SK-N-SH treated with all-trans-retinoic acid at 6 μM for 48 hours (cell line): ENCODE measurements around the gene GRB7.
"Not testable (repeated sequence)": the region's sequence is repeated elsewhere in the genome, so short reads cannot be mapped to it uniquely, and the experiment has no call there.

Experiments used
- ATAC-seq: fragments of 200-7000 bp; cut with Tn5 transposase; 3 replicates; pipeline ENCODE4 v1.9.1; 2020; ENCODE audit warnings: mild to moderate bottlenecking, moderate library complexity
- ARNTL ChIP-seq: fragments of 450-650 bp; formaldehyde crosslinking; IDR thresholded peaks from 2 replicates; pipeline ENCODE4 v1.5.0; 2020; ENCODE audit warnings: low read depth, mild to moderate bottlenecking, moderate library complexity, borderline replicate concordance
- BACH2 ChIP-seq: fragments of 250-450 bp; sonication (Bioruptor Pico); IDR thresholded peaks from 2 replicates; pipeline ENCODE4 v1.9.0; 2021; ENCODE audit warnings: mild to moderate bottlenecking, borderline replicate concordance
- CSDC2 ChIP-seq: fragments of 250-450 bp; sonication (Bioruptor Pico); IDR thresholded peaks from 2 replicates; pipeline ENCODE4 v1.5.0; 2020; ENCODE audit warnings: mild to moderate bottlenecking, moderate library complexity
- ESRRG ChIP-seq: fragments of 250-450 bp; sonication (Bioruptor Pico); IDR thresholded peaks from 2 replicates; pipeline ENCODE4 v1.6.1; 2021; ENCODE audit warnings: mild to moderate bottlenecking
- GLIS3 ChIP-seq: fragments of 250-450 bp; sonication (Bioruptor Pico); IDR thresholded peaks from 2 replicates; pipeline ENCODE4 v1.5.0; 2020; ENCODE audit warnings: mild to moderate bottlenecking, moderate library complexity
- ISL1 ChIP-seq: fragments of 250-450 bp; sonication (Bioruptor Pico); IDR thresholded peaks from 2 replicates; pipeline ENCODE4 v2.1.2; 2022; ENCODE audit warnings: mild to moderate bottlenecking, moderate library complexity
- OSR1 ChIP-seq: fragments of 250-450 bp; sonication (Bioruptor Pico); IDR thresholded peaks from 2 replicates; pipeline ENCODE4 v1.8.0; 2022; ENCODE audit warnings: moderate library complexity, mild to moderate bottlenecking, inconsistent platforms
- PPARA ChIP-seq: fragments of 250-450 bp; sonication (Bioruptor Pico); IDR thresholded peaks from 2 replicates; pipeline ENCODE4 v1.5.0; 2020; ENCODE audit warnings: mild to moderate bottlenecking, borderline replicate concordance
- SNAI2 ChIP-seq: fragments of 250-450 bp; sonication (Bioruptor Pico); IDR thresholded peaks from 2 replicates; pipeline ENCODE4 v1.5.0; 2020; ENCODE audit warnings: mild to moderate bottlenecking, moderate library complexity
- TCF4 ChIP-seq: fragments of 250-450 bp; sonication (Bioruptor Pico); IDR thresholded peaks from 2 replicates; pipeline ENCODE4 v1.8.0; 2021; ENCODE audit warnings: mild to moderate bottlenecking, moderate library complexity, borderline replicate concordance
- TOX ChIP-seq: fragments of 250-450 bp; sonication (Bioruptor Pico); IDR thresholded peaks from 2 replicates; pipeline ENCODE4 v1.8.0; 2021; ENCODE audit warnings: mild to moderate bottlenecking, moderate library complexity, borderline replicate concordance
- ZC3H10 ChIP-seq: fragments of 250-450 bp; sonication (Bioruptor Pico); IDR thresholded peaks from 2 replicates; pipeline ENCODE4 v1.5.1; 2021; ENCODE audit warnings: mild to moderate bottlenecking, moderate library complexity
- ZFP30 ChIP-seq: fragments of 450-650 bp; formaldehyde crosslinking; IDR thresholded peaks from 2 replicates; pipeline ENCODE4 v1.5.0; 2022; ENCODE audit warnings: mild to moderate bottlenecking, moderate library complexity
- ZNF565 ChIP-seq: fragments of 450-650 bp; formaldehyde crosslinking; conservative IDR thresholded peaks from 2 replicates; pipeline ENCODE4 v1.5.0; 2020; ENCODE audit warnings: low read depth, mild to moderate bottlenecking, moderate library complexity
- TF ChIP-seq, protein P1 (sequence below): fragments of 250-450 bp; sonication (Bioruptor Pico); IDR thresholded peaks from 2 replicates; pipeline ENCODE4 v1.5.0; 2020; ENCODE audit warnings: mild to moderate bottlenecking, moderate library complexity
- TF ChIP-seq, protein P2 (sequence below): fragments of 250-450 bp; sonication (Bioruptor Pico); IDR thresholded peaks from 2 replicates; pipeline ENCODE4 v1.5.1; 2021; ENCODE audit warnings: mild to moderate bottlenecking, moderate library complexity
- TF ChIP-seq, protein P3 (sequence below): fragments of 250-450 bp; sonication (Bioruptor Pico); IDR thresholded peaks from 2 replicates; pipeline ENCODE4 v1.8.0; 2020; ENCODE audit warnings: mild to moderate bottlenecking, moderate library complexity, borderline replicate concordance

The GRB7 gene

DNA sequence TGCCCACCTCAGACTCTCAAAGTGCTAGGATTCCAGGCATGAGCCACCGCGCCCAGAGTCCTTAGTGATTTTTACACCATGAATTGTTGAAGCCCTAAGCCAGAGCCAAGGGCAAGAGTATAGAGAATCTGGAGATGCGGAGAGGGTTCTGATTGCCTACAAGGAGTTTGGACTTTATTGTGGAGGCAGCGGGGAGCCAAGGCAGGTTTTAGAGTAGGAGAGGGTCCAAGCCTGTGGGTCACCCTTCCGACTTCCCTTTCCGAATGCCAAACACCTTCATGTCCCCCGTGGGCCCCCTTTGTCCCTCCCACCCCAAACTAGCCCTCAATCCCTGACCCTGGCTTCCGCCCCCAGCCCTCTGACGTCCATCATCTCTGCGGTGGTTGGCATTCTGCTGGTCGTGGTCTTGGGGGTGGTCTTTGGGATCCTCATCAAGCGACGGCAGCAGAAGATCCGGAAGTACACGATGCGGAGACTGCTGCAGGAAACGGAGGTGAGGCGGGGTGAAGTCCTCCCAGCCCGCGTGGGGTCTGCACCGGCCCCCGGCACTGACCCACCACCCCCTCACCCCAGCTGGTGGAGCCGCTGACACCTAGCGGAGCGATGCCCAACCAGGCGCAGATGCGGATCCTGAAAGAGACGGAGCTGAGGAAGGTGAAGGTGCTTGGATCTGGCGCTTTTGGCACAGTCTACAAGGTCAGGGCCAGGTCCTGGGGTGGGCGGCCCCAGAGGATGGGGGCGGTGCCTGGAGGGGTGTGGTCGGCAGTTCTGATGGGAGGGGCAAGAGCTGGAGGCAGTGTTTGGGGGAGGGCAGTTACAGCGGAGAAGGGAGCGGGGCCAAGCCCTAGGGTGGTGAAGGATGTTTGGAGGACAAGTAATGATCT, 14.5 kb upstream of the GRB7 start (continued):
- TF ChIP-seq ARNTL (CRISPR knock-in tag) (no peak), PPARA (CRISPR knock-in tag) (no peak), ZC3H10 (CRISPR knock-in tag) (no peak), SNAI2 (no peak), ZFP30 (no peak)
- TF ChIP-seq, protein P1, sequence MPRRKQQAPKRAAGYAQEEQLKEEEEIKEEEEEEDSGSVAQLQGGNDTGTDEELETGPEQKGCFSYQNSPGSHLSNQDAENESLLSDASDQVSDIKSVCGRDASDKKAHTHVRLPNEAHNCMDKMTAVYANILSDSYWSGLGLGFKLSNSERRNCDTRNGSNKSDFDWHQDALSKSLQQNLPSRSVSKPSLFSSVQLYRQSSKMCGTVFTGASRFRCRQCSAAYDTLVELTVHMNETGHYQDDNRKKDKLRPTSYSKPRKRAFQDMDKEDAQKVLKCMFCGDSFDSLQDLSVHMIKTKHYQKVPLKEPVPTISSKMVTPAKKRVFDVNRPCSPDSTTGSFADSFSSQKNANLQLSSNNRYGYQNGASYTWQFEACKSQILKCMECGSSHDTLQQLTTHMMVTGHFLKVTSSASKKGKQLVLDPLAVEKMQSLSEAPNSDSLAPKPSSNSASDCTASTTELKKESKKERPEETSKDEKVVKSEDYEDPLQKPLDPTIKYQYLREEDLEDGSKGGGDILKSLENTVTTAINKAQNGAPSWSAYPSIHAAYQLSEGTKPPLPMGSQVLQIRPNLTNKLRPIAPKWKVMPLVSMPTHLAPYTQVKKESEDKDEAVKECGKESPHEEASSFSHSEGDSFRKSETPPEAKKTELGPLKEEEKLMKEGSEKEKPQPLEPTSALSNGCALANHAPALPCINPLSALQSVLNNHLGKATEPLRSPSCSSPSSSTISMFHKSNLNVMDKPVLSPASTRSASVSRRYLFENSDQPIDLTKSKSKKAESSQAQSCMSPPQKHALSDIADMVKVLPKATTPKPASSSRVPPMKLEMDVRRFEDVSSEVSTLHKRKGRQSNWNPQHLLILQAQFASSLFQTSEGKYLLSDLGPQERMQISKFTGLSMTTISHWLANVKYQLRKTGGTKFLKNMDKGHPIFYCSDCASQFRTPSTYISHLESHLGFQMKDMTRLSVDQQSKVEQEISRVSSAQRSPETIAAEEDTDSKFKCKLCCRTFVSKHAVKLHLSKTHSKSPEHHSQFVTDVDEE (CRISPR knock-in tag): no peak

DNA sequence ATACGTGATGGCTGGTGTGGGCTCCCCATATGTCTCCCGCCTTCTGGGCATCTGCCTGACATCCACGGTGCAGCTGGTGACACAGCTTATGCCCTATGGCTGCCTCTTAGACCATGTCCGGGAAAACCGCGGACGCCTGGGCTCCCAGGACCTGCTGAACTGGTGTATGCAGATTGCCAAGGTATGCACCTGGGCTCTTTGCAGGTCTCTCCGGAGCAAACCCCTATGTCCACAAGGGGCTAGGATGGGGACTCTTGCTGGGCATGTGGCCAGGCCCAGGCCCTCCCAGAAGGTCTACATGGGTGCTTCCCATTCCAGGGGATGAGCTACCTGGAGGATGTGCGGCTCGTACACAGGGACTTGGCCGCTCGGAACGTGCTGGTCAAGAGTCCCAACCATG, 13.0 kb upstream of the GRB7 start:
- no peak for ATAC-seq
- TF ChIP-seq SNAI2 (no peak), TCF4 (CRISPR knock-in tag) (no peak), GLIS3 (CRISPR knock-in tag) (no peak), OSR1 (CRISPR knock-in tag) (no peak), ESRRG (CRISPR knock-in tag) (no peak), ISL1 (CRISPR knock-in tag) (no peak), TOX (no peak), ZC3H10 (CRISPR knock-in tag) (no peak), ZNF565 (CRISPR knock-in tag) (no peak)
- TF ChIP-seq, protein P2, sequence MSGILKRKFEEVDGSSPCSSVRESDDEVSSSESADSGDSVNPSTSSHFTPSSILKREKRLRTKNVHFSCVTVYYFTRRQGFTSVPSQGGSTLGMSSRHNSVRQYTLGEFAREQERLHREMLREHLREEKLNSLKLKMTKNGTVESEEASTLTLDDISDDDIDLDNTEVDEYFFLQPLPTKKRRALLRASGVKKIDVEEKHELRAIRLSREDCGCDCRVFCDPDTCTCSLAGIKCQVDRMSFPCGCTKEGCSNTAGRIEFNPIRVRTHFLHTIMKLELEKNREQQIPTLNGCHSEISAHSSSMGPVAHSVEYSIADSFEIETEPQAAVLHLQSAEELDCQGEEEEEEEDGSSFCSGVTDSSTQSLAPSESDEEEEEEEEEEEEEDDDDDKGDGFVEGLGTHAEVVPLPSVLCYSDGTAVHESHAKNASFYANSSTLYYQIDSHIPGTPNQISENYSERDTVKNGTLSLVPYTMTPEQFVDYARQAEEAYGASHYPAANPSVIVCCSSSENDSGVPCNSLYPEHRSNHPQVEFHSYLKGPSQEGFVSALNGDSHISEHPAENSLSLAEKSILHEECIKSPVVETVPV (CRISPR knock-in tag): no peak
- TF ChIP-seq, protein P3, sequence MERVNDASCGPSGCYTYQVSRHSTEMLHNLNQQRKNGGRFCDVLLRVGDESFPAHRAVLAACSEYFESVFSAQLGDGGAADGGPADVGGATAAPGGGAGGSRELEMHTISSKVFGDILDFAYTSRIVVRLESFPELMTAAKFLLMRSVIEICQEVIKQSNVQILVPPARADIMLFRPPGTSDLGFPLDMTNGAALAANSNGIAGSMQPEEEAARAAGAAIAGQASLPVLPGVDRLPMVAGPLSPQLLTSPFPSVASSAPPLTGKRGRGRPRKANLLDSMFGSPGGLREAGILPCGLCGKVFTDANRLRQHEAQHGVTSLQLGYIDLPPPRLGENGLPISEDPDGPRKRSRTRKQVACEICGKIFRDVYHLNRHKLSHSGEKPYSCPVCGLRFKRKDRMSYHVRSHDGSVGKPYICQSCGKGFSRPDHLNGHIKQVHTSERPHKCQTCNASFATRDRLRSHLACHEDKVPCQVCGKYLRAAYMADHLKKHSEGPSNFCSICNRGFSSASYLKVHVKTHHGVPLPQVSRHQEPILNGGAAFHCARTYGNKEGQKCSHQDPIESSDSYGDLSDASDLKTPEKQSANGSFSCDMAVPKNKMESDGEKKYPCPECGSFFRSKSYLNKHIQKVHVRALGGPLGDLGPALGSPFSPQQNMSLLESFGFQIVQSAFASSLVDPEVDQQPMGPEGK (CRISPR knock-in tag): no peak

DNA sequence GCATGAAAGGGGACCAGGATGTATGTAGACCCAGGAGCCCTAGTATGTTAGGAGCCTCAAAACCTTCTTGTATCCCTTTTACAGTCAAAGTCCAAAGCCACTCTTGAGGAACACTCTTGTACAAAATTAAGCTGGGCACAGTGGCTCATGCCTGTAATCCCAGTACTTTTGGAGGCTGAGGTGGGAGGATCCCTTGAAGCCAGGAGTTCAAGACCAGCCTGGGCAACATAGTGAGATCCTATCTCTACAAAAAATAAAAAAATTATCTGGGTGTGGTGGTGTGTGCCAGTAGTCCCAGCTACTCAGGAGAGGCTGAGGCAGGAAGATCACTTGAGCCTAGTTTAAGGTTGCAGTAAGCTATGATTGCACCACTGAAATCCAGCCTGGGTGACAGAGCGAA, 11.8 kb upstream of the GRB7 start:
- ATAC-seq: not testable (repeated sequence)

DNA sequence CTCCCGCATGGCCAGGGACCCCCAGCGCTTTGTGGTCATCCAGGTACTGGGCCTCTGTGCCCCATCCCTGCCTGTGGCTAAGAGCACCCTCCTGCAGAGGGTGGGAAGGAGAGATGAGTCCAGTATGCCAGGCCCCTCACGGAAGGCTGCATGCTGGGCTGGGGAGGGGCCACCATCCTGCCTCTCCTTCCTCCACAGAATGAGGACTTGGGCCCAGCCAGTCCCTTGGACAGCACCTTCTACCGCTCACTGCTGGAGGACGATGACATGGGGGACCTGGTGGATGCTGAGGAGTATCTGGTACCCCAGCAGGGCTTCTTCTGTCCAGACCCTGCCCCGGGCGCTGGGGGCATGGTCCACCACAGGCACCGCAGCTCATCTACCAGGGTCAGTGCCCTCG, 11.1 kb upstream of the GRB7 start:
- TF ChIP-seq ZC3H10 (CRISPR knock-in tag) (no peak), BACH2 (no peak), PPARA (CRISPR knock-in tag) (no peak)
- TF ChIP-seq, protein P1 (CRISPR knock-in tag): no peak
- ATAC-seq: no peak

DNA sequence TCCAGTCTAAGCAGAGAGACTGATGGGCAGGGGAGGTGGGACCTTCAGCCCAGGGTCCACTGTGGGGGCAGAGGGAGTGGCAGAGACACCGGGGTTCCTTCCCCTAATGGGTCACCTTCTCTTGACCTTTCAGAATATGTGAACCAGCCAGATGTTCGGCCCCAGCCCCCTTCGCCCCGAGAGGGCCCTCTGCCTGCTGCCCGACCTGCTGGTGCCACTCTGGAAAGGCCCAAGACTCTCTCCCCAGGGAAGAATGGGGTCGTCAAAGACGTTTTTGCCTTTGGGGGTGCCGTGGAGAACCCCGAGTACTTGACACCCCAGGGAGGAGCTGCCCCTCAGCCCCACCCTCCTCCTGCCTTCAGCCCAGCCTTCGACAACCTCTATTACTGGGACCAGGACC, 10.2 kb upstream of the GRB7 start:
- TF ChIP-seq ARNTL (CRISPR knock-in tag): no peak
- no peak for TF ChIP-seq CSDC2 (CRISPR knock-in tag)
- no peak for TF ChIP-seq ZFP30
- TF ChIP-seq, all 23 proteins: peak for 0
- ATAC-seq: no peak
